ENCODE measurements around the gene BMPR1B. TPM values are rescaled to one million over a fixed set of nuclear protein-coding genes. Genes with fewer than 3 reads are reported as not detected.

Gene BMPR1B
- total and polyA plus RNA-seq, 2 donors from 2014 or later = 4.1 to 5.5 TPM

GRCh38 chr4:95085124-95085833 is 327.5 kb downstream of the BMPR1B start:
- no peaks in the 10 kb centered on the region for H3K4me1 ChIP-seq (ENCODE audit: control insufficient read depth in 2 of 3, insufficient read depth in 2 of 3, low read depth in 1 of 3, low read length in 3 of 3)
- H3K27me3 ChIP-seq (ENCODE audit: control insufficient read depth, insufficient read depth, low read length) = no peaks in the 10 kb centered on the region
- FAIRE-seq (no peak), DNase-seq (peak in 3 of 5 donors; percentile 12 to 54 (median 48))
- TF ChIP-seq CTCF (IDR thresholded peaks at IDR 0.05; ENCODE audit: borderline replicate concordance, extremely low read depth, insufficient read depth) = no peak
- no peaks in the 10 kb centered on the region for H3K9me3 ChIP-seq (ENCODE audit: control insufficient read depth in 2 of 3, insufficient read depth in 1 of 3, low read length in 3 of 3)
- H3K36me3 ChIP-seq (ENCODE audit: control insufficient read depth in 2 of 3, insufficient read depth in 3 of 3, low read length in 3 of 3) = no peaks in the 10 kb centered on the region
- intact Hi-C loops (cut with DNase I) = no loop called here
- H3K4me3 ChIP-seq (ENCODE audit: low read length in 3 of 3) = no peak overlapping the region
- no peak overlapping the region for H3K9ac ChIP-seq (ENCODE audit: low read length in 3 of 3)
- no peak overlapping the region for H3K27ac ChIP-seq (ENCODE audit: low read depth in 2 of 2, low read length in 2 of 2)

GRCh38 chr4:95086551-95086950 is 328.8 kb downstream of the BMPR1B start:
- DNase-seq = no peak
- Histone ChIP-seq H3K9me3 (ENCODE audit: control insufficient read depth in 2 of 3, insufficient read depth in 1 of 3, low read length in 3 of 3) (no peaks in the 10 kb centered on the region), H3K4me3 (ENCODE audit: low read length in 3 of 3) (no peak overlapping the region), H3K36me3 (ENCODE audit: control insufficient read depth in 2 of 3, insufficient read depth in 3 of 3, low read length in 3 of 3) (no peaks in the 10 kb centered on the region), H3K4me1 (ENCODE audit: control insufficient read depth in 2 of 3, insufficient read depth in 2 of 3, low read depth in 1 of 3, low read length in 3 of 3) (no peaks in the 10 kb centered on the region), H3K27ac (ENCODE audit: low read depth in 2 of 2, low read length in 2 of 2) (no peak overlapping the region), H3K9ac (ENCODE audit: low read length in 3 of 3) (no peak overlapping the region), H3K27me3 (ENCODE audit: control insufficient read depth, insufficient read depth, low read length) (no peaks in the 10 kb centered on the region)
- no peak for FAIRE-seq
- intact Hi-C loops (cut with DNase I) = no loop called here
- TF ChIP-seq CTCF (IDR thresholded peaks at IDR 0.05; ENCODE audit: borderline replicate concordance, extremely low read depth, insufficient read depth) = no peak

GRCh38 chr4:95087657-95088455 is 330.1 kb downstream of the BMPR1B start:
- Histone ChIP-seq H3K9me3 (ENCODE audit: control insufficient read depth in 2 of 3, insufficient read depth in 1 of 3, low read length in 3 of 3) (no peaks in the 10 kb centered on the region), H3K27me3 (ENCODE audit: control insufficient read depth, insufficient read depth, low read length) (no peaks in the 10 kb centered on the region), H3K27ac (ENCODE audit: low read depth in 2 of 2, low read length in 2 of 2) (no peak overlapping the region), H3K4me3 (ENCODE audit: low read length in 3 of 3) (no peak overlapping the region), H3K4me1 (ENCODE audit: control insufficient read depth in 2 of 3, insufficient read depth in 2 of 3, low read depth in 1 of 3, low read length in 3 of 3) (no peaks in the 10 kb centered on the region), H3K9ac (ENCODE audit: low read length in 3 of 3) (no peak overlapping the region), H3K36me3 (ENCODE audit: control insufficient read depth in 2 of 3, insufficient read depth in 3 of 3, low read length in 3 of 3) (no peaks in the 10 kb centered on the region)
- TF ChIP-seq CTCF (IDR thresholded peaks at IDR 0.05; ENCODE audit: borderline replicate concordance, extremely low read depth, insufficient read depth) = no peak
- intact Hi-C loops (cut with DNase I) = no loop called here
- DNase-seq (no peak), FAIRE-seq (no peak)

Data from kidney (tissue), 14 donors.